Right renal pelvis (tissue), 4 donors: ENCODE measurements around the gene KCNIP3. TPM values are rescaled to one million over a fixed set of nuclear protein-coding genes. Genes with fewer than 3 reads are reported as not detected.
"Not testable (repeated sequence)": the region's sequence is repeated elsewhere in the genome, so short reads cannot be mapped to it uniquely, and the experiment has no call there.

Experiments
- DNase-seq, 4 donors: peaks; one replicate each; pipeline ENCODE4 v3.0.0-alpha.2; 2013; ENCODE audit warnings: low read depth in 4 of 4, low spot score in 3 of 4, missing footprints in 1 of 4
- polyA plus RNA-seq, 4 donors: library from polyadenylated mRNA; unstranded; fragments of 120-200 nt; gene quantifications; one replicate each; pipeline ENCODE4 v1.2.1, GENCODE V29; 2013; ENCODE audit not compliant: insufficient read length in 4 of 4

KCNIP3 gene
- polyA plus RNA-seq: 10 to 100 TPM; 14.6 to 16.8 (median 15.3) TPM

- DNase-seq: no peak
Measured at GRCh38 chr2:95296880-95297487, at the start of gene KCNIP3. Gene KCNIP3 (plus strand): TSS chr2:95297347. CDS start chr2:95297439, 92 bp downstream.

- no peak for DNase-seq
Measured at GRCh38 chr2:95258271-95258670, 38.9 kb upstream of the KCNIP3 start.

GRCh38 chr2:95260028-95261023 lies 36.8 kb upstream of the KCNIP3 start:
- no peak for DNase-seq

- no peak for DNase-seq
Measured at GRCh38 chr2:95261602-95262001, 35.5 kb upstream of the KCNIP3 start.

- DNase-seq: no peak
Measured at GRCh38 chr2:95262896-95263542, 34.1 kb upstream of the KCNIP3 start.

GRCh38 chr2:95264624-95265023 lies 32.5 kb upstream of the KCNIP3 start:
- no peak for DNase-seq

GRCh38 chr2:95265182-95265581 lies 32.0 kb upstream of the KCNIP3 start:
- DNase-seq: no peak

GRCh38 chr2:95266781-95267430 lies 30.2 kb upstream of the KCNIP3 start:
- no peak for DNase-seq

GRCh38 chr2:95267458-95268210 lies 29.5 kb upstream of the KCNIP3 start:
- DNase-seq: no peak

- no peak for DNase-seq
Measured at GRCh38 chr2:95268211-95269035, 28.7 kb upstream of the KCNIP3 start.

GRCh38 chr2:95269036-95269680 lies 28.0 kb upstream of the KCNIP3 start:
- no peak for DNase-seq

GRCh38 chr2:95269745-95270144 lies 27.4 kb upstream of the KCNIP3 start:
- not testable (repeated sequence) for DNase-seq

GRCh38 chr2:95270541-95271081 lies 26.5 kb upstream of the KCNIP3 start:
- DNase-seq: no peak

GRCh38 chr2:95271381-95271971 lies 25.7 kb upstream of the KCNIP3 start:
- no peak for DNase-seq

- DNase-seq: no peak
Measured at GRCh38 chr2:95272299-95272751, 24.8 kb upstream of the KCNIP3 start.

GRCh38 chr2:95272781-95273180 lies 24.4 kb upstream of the KCNIP3 start:
- DNase-seq: no peak

GRCh38 chr2:95273566-95274290 lies 23.4 kb upstream of the KCNIP3 start:
- DNase-seq: no peak
